ENCODE results near the gene UFC1. TPM values are rescaled to one million over a fixed set of nuclear protein-coding genes. Genes with fewer than 3 reads are reported as not detected.

UFC1 gene
- polyA plus RNA-seq, 1 donor (not counting 4 experiments of a cell fraction or from before 2014, with no cell fraction given) = 86.4 TPM

GRCh38 chr1:161121042-161121650 lies 32.6 kb upstream of the UFC1 start:
- H3K36me3 ChIP-seq (ENCODE audit: control insufficient read depth in 2 of 2, extremely low read depth in 1 of 2, insufficient read depth in 2 of 2, low read length in 2 of 2) = peaks cover 27 to 39% of the 10 kb centered on the region in 2 experiments

GRCh38 chr1:161121834-161122233 lies 31.9 kb upstream of the UFC1 start:
- H3K9me1 ChIP-seq (ENCODE audit: control insufficient read depth, extremely low read depth, insufficient read depth, low read length) = no peaks in the 10 kb centered on the region
- H3K9ac ChIP-seq (ENCODE audit: control insufficient read depth, extremely low read depth, insufficient read depth, low read length) = no peak overlapping the region
- peaks cover 27 to 39% of the 10 kb centered on the region in 2 experiments for H3K36me3 ChIP-seq (ENCODE audit: control insufficient read depth in 2 of 2, extremely low read depth in 1 of 2, insufficient read depth in 2 of 2, low read length in 2 of 2)
- no peak for DNase-seq (ENCODE audit: low read depth, low spot score)
- H2AFZ ChIP-seq (ENCODE audit: control insufficient read depth, low read length) = no peak overlapping the region
- H3K4me1 ChIP-seq (ENCODE audit: control insufficient read depth, extremely low read depth, insufficient read depth, low read length) = peaks cover 18% of the 10 kb centered on the region
- TF ChIP-seq CTCF (optimal IDR thresholded peaks at IDR 0.05 in 1 of 3, IDR thresholded peaks at IDR 0.05 in 1 of 3, conservative IDR thresholded peaks at IDR 0.05 in 1 of 3; ENCODE audit: extremely low read depth in 1 of 3, insufficient read depth in 2 of 3, low read length in 3 of 3) = no peak
- TF ChIP-seq EZH2 (IDR thresholded peaks at IDR 0.05; ENCODE audit: low read length) = no peak
- no peak overlapping the region for H3K27ac ChIP-seq (ENCODE audit: control insufficient read depth, insufficient read depth, low read length)
- dilution Hi-C loops (cut with MboI; ENCODE audit: extremely low pct_ligation_motif_present, low sequenced_read_pairs) = no loop called here
- H4K20me1 ChIP-seq (ENCODE audit: control insufficient read depth, extremely low read depth, insufficient read depth, low read length) = no peaks in the 10 kb centered on the region
- no peaks in the 10 kb centered on the region for H3K27me3 ChIP-seq (ENCODE audit: control insufficient read depth, extremely low read depth, insufficient read depth, low read length)
- H3K9me3 ChIP-seq (ENCODE audit: control insufficient read depth, low read depth, low read length) = no peaks in the 10 kb centered on the region
- H3K4me2 ChIP-seq (ENCODE audit: control insufficient read depth, extremely low read depth, insufficient read depth, low read depth, low read length) = no peak overlapping the region
- H3K79me2 ChIP-seq (ENCODE audit: control insufficient read depth, insufficient read depth, low read length) = peaks cover 36% of the 10 kb centered on the region
- H3K4me3 ChIP-seq (ENCODE audit: control insufficient read depth in 2 of 3, extremely low read depth in 1 of 3, insufficient read depth in 2 of 3, low read depth in 1 of 3, low read length in 3 of 3) = no peak overlapping the region
- no peak for FAIRE-seq

More at GRCh38 chr1:161121042-161121650, 32.6 kb upstream of the UFC1 start:
- Histone ChIP-seq H3K9ac (ENCODE audit: control insufficient read depth, extremely low read depth, insufficient read depth, low read length) (no peak overlapping the region), H3K27me3 (ENCODE audit: control insufficient read depth, extremely low read depth, insufficient read depth, low read length) (no peaks in the 10 kb centered on the region), H3K4me3 (ENCODE audit: control insufficient read depth in 2 of 3, extremely low read depth in 1 of 3, insufficient read depth in 2 of 3, low read depth in 1 of 3, low read length in 3 of 3) (no peak overlapping the region), H4K20me1 (ENCODE audit: control insufficient read depth, extremely low read depth, insufficient read depth, low read length) (no peaks in the 10 kb centered on the region), H2AFZ (ENCODE audit: control insufficient read depth, low read length) (no peak overlapping the region), H3K9me3 (ENCODE audit: control insufficient read depth, low read depth, low read length) (no peaks in the 10 kb centered on the region), H3K9me1 (ENCODE audit: control insufficient read depth, extremely low read depth, insufficient read depth, low read length) (no peaks in the 10 kb centered on the region), H3K4me2 (ENCODE audit: control insufficient read depth, extremely low read depth, insufficient read depth, low read depth, low read length) (no peak overlapping the region), H3K27ac (ENCODE audit: control insufficient read depth, insufficient read depth, low read length) (no peak overlapping the region), H3K79me2 (ENCODE audit: control insufficient read depth, insufficient read depth, low read length) (peaks cover 39% of the 10 kb centered on the region), H3K4me1 (ENCODE audit: control insufficient read depth, extremely low read depth, insufficient read depth, low read length) (peaks cover 19% of the 10 kb centered on the region)
- no peak for FAIRE-seq
- dilution Hi-C loops (cut with MboI; ENCODE audit: extremely low pct_ligation_motif_present, low sequenced_read_pairs) = no loop called here
- DNase-seq (ENCODE audit: low read depth, low spot score) = no peak
- no peak for TF ChIP-seq CTCF (optimal IDR thresholded peaks at IDR 0.05 in 1 of 3, IDR thresholded peaks at IDR 0.05 in 1 of 3, conservative IDR thresholded peaks at IDR 0.05 in 1 of 3; ENCODE audit: extremely low read depth in 1 of 3, insufficient read depth in 2 of 3, low read length in 3 of 3)
- no peak for TF ChIP-seq EZH2 (IDR thresholded peaks at IDR 0.05; ENCODE audit: low read length)

Data from keratinocyte (primary cell).